C1 segment of cervical spinal cord (tissue), 14 donors: Measurements from ENCODE around the gene GOLPH3.
"Not testable (repeated sequence)": the region's sequence is repeated elsewhere in the genome, so short reads cannot be mapped to it uniquely, and the experiment has no call there.

Source experiments
- DNase-seq, 14 donors: peaks; one replicate each; lab custom pipeline; 2025; lab: John Stamatoyannopoulos, UW

GOLPH3 gene

GRCh38 chr5:32174011-32174870 is at the start of gene GOLPH3:
GOLPH3 (minus strand) TSS chr5:32174319; CDS start chr5:32174034, 285 bp downstream.
- DNase-seq, result peak; percentile 12 to 92 (median 80)

- DNase-seq, result no peak
These were observed 48.8 kb upstream of the GOLPH3 start for GRCh38 chr5:32222723-32223470.

- DNase-seq, result peak in 9 of 14 donors; percentile 14 to 69 (median 42)
These were observed 43.8 kb upstream of the GOLPH3 start for GRCh38 chr5:32217886-32218396.

GRCh38 chr5:32214344-32214743 is 40.2 kb upstream of the GOLPH3 start:
- DNase-seq, result not testable (repeated sequence)

GRCh38 chr5:32210151-32210550 is 36.0 kb upstream of the GOLPH3 start:
- DNase-seq, result no peak

GRCh38 chr5:32208837-32209236 is 34.7 kb upstream of the GOLPH3 start:
- not testable (repeated sequence) for DNase-seq

- no peak for DNase-seq
These were observed 33.2 kb upstream of the GOLPH3 start for GRCh38 chr5:32207355-32207634.

GRCh38 chr5:32206509-32207354 is 32.6 kb upstream of the GOLPH3 start:
- no peak for DNase-seq

GRCh38 chr5:32206053-32206452 is 31.9 kb upstream of the GOLPH3 start:
- no peak for DNase-seq

- no peak for DNase-seq
These were observed 28.3 kb upstream of the GOLPH3 start for GRCh38 chr5:32202394-32202793.

- DNase-seq, result no peak
These were observed 27.1 kb upstream of the GOLPH3 start for GRCh38 chr5:32201122-32201753.

GRCh38 chr5:32197032-32197431 is 22.9 kb upstream of the GOLPH3 start:
- no peak for DNase-seq

- no peak for DNase-seq
These were observed 21.1 kb upstream of the GOLPH3 start for GRCh38 chr5:32195265-32195664.

- peak in 2 of 14 donors; percentile 21 to 45 for DNase-seq
These were observed 19.5 kb upstream of the GOLPH3 start for GRCh38 chr5:32193591-32193990.

GRCh38 chr5:32190095-32190494 is 16.0 kb upstream of the GOLPH3 start:
- DNase-seq, result no peak

- DNase-seq, result no peak
These were observed 13.6 kb upstream of the GOLPH3 start for GRCh38 chr5:32187675-32188074.

- DNase-seq, result no peak
These were observed 8.4 kb upstream of the GOLPH3 start for GRCh38 chr5:32182463-32183063.

- peak in 12 of 14 donors; percentile 37 to 78 (median 50) for DNase-seq
These were observed 680 bp downstream of the GOLPH3 start for GRCh38 chr5:32173267-32174010.

- DNase-seq, result peak in 1 of 14 donors; percentile 38
These were observed 1.2 kb downstream of the GOLPH3 start for GRCh38 chr5:32172923-32173266.
